ENCODE data around the gene NIN.

GRCh38 chr14:50792634-50793068 is 38.3 kb downstream of the NIN start:
- TF ChIP-seq CTCF (IDR thresholded peaks at IDR 0.05; ENCODE audit: low read length) (no peak), EZH2 (IDR thresholded peaks at IDR 0.05; ENCODE audit: borderline replicate concordance, low read length) (no peak)

Data from OCI-LY1 (cell line).